Germinal center (tissue), 1 donor: ENCODE measurements around the gene MYOM1.

Source experiments
- DNase-seq: peaks from one replicate; pipeline ENCODE4 v3.0.0; 2012; ENCODE audit warnings: mixed read lengths, low spot score

MYOM1 gene

DNA sequence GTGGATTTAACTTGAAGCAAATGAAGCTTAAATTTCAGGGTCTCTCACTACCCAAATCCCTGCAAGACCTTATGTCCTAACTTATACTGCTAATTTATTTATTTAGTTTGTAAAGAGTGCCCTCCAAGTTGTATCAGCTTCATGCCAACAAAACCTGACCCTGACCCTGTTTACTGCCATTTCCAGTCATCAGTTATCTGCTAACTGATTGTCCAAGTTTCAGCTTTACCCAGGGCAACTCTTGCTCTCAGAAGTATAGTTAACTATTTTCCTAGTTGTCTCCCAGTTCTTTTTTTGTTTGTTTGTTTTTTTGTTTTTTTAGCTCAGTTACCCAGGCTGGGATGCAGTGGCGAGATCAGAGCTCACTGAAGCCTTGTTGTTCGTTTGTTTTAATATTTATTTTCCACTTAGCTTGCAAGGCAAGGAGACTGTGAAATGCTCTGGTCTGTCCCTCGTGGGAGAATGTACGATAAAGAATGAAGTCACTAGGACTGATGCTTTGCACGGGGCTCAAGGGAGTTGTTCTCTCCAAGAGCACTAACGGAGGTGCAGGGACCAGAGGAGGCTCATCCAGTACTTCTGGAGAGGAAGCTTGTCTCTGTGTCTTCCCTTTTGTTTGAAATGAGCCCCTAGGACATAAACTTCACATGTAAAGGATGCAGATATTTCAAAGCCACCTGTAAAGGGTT lies 35.3 kb downstream of the MYOM1 start:
- no peak for DNase-seq

DNA sequence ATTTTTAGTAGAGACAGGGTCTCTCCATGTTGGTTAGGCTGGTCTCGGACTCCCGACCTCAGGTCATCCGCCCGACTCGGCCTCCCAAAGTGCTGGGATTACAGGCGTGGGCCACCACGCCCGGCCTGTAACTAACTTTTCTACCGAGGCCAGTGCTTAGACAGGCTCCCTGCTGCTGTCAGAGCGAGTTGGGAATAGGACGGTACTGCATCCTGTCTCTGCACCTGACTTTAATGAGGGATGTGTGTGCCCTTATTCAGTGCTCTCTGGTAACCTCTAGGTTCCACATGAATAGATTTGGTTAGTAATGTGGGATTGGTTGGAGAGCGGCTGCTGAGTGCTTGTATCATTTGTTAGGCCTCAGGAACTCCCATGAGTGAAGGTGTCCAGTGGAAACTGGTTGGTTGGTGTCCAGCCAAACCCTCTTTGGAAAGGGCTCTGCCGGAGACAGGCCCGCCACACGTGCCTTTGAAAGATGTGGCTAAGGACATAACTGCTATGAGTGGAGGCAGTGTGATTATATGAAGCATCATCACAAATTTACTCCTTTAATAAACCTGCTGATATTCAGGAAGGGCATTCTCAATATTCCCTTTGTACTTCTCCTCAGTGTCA lies 36.6 kb downstream of the MYOM1 start:
- no peak for DNase-seq

DNA sequence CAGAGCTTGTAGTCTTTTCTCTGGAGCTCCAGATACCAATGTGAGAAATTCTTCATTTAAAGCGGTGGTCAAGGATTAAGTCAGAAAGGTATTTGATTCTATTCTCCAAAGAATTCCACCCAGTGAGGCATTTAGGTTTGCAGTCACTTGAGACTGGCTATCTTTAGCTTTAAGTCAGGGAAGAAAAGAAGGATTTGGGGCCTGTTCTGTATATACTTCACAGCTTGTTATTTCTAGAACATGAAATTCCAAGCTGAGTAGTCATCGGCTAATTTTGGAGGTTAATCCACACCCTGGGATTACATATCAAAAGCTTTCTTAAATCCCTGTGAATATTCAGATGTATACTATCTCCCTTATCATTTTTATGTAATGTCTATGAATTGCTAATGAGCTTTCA lies 39.4 kb downstream of the MYOM1 start:
- DNase-seq: no peak

GRCh38 chr18:3179430-3180089 lies 40.2 kb downstream of the MYOM1 start:
- DNase-seq: peak; percentile 25

DNA sequence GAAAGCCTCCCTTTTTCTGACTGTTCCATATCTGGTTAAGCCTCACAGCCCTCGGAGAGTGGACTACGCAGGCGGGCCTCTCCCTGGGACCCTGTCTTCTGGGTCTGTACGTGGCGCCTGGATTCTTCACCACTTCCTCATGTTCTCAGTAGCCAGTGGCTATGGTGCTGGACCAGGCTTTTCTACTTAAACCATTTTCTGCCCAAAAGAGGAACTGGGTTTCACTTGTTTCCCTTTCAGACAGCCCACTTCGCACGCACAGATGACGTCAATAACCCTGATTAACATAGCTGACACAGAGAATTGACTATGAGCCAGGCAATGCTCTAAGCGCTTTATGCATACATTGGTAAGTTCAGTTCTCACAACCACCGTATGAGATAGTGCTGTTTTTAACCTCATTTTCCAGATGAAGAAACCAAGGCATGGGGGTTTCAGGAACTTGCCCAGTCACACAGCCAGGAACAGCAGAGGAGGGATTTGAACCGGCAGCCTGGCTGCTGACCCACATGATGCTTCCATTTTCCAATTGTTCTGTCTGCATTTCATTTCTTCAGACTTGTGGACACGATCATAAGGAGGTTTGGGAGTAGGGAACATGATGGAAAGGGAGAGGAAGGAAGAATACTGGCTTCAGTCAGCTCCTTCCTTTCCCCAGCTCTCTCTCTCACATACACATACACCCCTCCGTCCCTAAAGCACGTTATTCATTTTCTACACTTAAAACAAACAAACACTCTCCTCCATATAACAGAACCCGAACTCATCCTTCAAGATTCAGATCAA lies 41.7 kb downstream of the MYOM1 start:
- peak; percentile 71 for DNase-seq

DNA sequence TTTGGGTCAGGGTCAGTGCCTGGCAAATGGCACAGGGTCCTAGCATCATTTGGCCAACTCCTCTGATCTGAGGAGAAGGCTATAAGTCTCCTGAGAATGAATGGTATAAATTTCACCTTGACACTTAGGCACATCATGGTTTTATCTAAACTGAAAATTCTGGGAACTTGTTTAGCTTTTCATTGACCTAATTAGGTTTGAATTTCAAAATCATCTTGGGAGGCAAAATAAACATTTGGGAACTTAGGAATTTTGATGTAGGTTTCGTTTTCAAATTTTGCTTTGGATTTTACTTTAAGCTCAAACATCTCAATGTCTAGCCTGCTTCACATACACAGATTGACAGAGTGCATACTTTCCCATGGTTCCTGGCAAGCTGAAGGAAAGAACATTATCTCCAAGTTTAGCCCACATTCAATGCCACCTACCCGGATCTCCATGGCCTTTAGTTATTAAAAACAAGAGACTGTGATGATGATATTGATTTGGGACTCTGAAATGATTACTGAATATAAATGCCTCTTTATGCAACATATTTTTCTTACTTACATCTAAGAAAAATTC lies 44.5 kb downstream of the MYOM1 start:
- no peak for DNase-seq

- no peak for DNase-seq
Observed at GRCh38 chr18:3172097-3172496, 47.7 kb downstream of the MYOM1 start.

- no peak for DNase-seq
Observed at GRCh38 chr18:3171631-3172030, 48.1 kb downstream of the MYOM1 start.

DNA sequence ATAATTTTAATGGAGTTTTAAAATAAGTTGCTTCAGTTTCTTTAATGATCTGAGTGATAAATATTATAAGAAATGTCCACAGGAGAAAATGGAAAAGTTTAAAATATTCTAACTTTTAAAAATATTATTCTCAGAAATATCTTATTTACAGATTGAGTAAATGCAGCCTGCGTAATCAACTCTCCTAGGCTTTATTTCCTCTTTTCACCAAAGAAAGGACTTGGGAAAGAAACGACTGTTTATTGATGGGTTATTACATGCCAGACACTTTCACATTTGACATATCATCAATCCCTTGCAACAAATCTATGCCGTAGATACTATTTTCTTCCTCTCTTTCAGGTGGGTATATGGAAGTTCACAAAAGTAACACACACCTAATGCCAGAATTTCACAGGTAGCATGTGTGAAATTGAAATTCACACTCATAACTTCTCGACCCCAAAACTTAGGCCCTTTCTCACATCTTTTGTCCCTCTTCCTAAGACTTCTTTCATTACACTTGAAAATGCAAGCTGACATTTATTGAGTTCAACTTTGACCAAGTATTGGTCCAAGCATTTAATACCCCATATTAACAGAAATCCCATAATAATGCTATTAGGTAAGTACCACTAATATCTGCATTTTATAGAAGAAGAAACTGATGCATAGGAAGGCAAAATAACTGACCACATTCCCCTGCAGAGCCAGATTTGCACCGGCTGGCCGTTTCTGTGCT lies 49.2 kb downstream of the MYOM1 start:
- no peak for DNase-seq

- DNase-seq: no peak
Observed at GRCh38 chr18:3164381-3164780, 55.4 kb downstream of the MYOM1 start.

DNA sequence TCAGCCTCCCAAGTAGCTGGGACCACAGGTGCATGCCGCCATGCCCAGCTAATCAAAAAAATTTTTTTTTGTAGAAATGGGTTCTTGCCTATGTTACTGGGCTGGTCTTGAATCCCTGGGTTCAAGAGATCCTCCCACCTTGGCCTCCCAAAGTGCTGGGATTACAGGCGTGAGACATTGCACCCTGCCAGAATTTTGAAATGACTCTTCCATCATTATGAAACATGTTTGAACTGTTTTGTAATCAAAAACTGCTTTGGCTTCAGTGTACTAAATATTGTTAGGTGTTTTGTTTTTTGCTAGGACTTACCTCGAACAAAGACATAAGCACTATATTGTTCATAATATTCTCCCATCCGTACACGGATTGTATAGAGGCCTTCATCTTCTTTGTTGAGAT lies 55.8 kb downstream of the MYOM1 start:
- no peak for DNase-seq

DNA sequence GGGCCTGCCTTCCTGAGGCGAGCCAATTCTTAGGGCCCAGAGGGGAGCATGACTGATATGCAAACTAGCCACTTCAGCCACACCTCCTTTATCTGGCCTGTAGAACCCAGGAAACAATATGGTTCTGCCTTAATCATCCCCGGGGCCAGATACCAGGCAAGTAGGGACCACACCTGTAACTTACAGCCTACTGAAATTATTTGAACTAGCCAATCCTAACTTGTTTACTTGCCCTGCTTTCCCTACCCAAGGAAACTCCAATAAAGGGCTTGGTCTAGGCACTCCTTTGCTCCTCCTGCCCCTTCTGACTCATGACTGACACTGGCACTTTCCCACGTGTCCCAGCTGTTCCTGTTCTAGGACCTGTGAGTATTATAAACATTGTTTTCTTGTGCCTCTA lies 57.6 kb downstream of the MYOM1 start:
- no peak for DNase-seq

- no peak for DNase-seq
Observed at GRCh38 chr18:3159830-3160229, 59.9 kb downstream of the MYOM1 start.

DNA sequence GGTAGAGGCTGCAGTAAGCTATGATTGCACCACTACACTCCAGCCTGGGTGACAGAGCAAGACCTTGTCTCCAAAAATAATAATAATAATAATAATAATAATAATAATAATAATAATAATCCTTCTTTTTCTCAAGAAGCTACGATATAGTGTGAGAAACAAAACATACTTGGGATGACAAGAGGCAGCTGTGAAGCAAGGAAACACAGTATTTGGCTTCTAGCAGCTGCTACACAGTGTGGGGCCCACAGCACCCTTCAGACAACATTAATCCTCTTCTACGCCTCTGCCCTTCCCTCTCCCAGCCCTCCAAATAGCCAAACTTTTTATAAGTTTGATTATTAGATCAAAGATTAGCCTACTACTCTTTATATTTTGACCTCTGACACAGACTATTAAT lies 62.2 kb downstream of the MYOM1 start:
- no peak for DNase-seq

- DNase-seq: no peak
Observed at GRCh38 chr18:3157086-3157485, 62.7 kb downstream of the MYOM1 start.

DNA sequence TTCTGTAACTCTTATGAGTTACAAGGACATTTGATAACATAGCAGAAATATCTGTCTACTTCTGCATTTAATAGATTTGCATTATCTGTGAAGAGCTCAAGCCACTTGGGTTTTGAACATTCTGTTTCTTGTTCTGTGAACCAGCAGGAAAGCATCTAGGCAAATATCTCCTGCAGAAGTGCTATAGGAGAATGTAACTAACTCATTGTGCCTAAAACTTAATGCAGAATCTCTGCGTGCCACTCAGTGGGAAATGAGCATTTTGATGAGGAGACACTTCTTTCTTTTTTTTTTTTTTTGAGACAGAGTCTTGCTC lies 63.5 kb downstream of the MYOM1 start:
- DNase-seq: no peak

DNA sequence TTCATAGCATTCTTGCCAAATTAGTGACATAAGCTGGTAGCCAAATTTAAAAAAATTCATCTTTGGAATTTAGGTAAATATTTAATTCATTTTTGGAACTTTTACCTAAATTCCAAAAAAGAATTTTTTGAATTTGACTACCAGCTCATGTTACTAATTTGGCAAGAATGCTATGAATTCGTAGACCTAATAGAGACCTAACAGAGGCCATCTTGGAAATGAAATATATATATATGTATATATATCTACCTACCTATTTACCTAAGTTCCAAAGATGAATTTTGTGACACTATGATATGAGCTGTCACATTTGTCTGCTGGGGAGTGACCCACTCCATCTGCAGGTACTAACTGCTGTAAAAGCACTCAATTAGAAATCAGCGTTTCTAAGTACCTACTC lies 65.6 kb downstream of the MYOM1 start:
- DNase-seq: no peak

DNA sequence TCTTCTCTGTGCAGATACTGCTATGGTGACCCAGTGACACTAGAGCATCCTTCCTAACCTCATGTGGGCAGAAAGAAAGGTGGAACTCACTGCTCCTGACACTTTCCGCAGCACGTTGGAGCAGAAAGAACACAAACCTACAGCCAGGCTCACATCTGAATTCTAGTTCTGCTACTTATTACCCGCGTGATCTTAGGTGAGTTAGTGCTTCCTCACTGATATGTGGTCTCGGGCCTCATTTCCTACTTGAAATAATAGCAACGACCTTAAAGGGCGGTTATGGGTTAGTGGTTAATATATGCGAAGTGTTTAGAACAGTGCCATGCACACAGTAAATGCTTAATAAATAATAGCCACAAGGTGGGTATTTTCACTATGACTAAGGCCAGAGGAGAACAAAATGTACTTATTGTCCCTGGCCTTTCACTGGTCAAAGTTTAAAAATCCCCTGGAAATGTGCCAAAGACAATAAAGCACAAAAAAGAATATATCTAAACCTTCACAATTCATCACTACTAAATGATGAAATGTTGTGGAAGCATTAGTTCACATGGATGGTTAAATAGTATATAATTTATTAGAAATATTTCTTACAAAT lies 66.6 kb downstream of the MYOM1 start:
- no peak for DNase-seq

GRCh38 chr18:3152294-3152693 lies 67.5 kb downstream of the MYOM1 start:
- DNase-seq: no peak

DNA sequence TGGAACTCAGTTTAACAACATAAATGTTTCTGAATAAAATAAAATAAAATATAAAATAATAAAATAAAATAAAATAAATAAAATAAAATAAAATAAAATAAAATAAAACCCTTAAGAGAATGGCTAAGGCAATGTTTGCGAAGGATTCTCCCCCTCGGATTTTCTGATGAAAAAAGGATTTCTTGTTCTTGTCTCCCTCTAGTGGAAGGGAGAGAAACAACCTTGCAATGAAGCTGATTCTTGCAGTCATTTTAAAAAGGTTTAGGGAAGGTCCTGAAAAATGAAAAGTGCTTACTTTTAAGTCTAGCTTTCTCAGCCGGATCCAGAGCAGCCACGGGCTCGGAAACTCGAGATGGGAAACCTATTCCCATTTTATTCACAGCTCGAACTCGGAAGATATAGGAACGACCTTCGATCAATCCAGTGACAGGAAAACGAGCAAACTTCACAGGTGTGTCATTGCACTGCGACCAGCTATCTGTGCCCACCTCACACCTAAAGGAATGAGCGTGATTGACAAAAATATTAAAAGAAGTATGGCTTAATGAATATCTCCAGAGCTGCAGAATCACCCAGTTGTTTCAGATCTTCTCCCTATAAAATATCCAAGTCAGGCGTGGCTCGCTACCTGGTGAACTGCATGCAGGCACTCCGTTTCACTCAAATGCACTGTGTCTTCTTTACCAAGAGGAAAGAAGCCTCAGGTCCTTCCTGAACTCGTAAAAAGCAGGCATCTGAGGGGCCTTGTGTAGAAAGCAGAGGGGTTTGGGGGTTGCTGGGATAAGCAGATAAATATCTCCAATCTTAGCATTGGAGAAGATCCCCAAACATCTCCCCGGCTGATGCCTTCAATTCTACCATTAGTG lies 68.1 kb downstream of the MYOM1 start:
- DNase-seq: peak; percentile 51

- no peak for DNase-seq
Observed at GRCh38 chr18:3150688-3151087, 69.1 kb downstream of the MYOM1 start.
